Measurements from ENCODE around the gene TSPAN4. TPM values are rescaled to one million over a fixed set of nuclear protein-coding genes. Genes with fewer than 3 reads are reported as not detected.
A peak's percentile ranks its signal among the peaks of the same experiment; 100 is the strongest.

Gene TSPAN4
- total and polyA plus RNA-seq, 9 of the 15 experiments (the other 6 are each of a cell fraction or from before 2014, with no cell fraction given): 0.07 to 31.0 (median 15.7) TPM

GRCh38 chr11:859394-860131 is 16.9 kb downstream of the TSPAN4 start:
- no peak overlapping the region for H2AFZ ChIP-seq (ENCODE audit: low read depth, low read length)
- WGBS (ENCODE audit: insufficient coverage, low coverage, missing lambda C conversion rate): 31% methylated on average over 18 of the region's 31 CpGs
- in situ Hi-C loops (cut with MboI): no loop called here
- no peak overlapping the region for H3K4me3 ChIP-seq
- H4K20me1 ChIP-seq (replicated peaks; ENCODE audit: control insufficient read depth, insufficient read depth, low read length): peaks cover 20% of the 10 kb centered on the region
- peak overlapping the region in 1 of 2 experiments; percentile 84; a peak in 2 of 4 replicates for H3K9ac ChIP-seq (ENCODE audit: insufficient read depth in 1 of 2, low read depth in 2 of 2, low read length in 2 of 2)
- ChIA-PET POLR2A (interaction anchor here (0.7 to 1.8 kb wide), 7 partner anchors 15 to 892 kb away, joined by 3 to 13 read pairs (median 3); partner anchors contain the start of genes POLR2L and TSPAN4), CTCF (ENCODE audit: low intra/inter-chr PET ratio) (no interaction called here)
- peak; percentile 55 to 70 (median 60) for DNase-seq (ENCODE audit: extremely low read depth in 1 of 4, low spot score in 3 of 4)
- H3K4me1 ChIP-seq (replicated peaks in 1 of 2; ENCODE audit: control insufficient read depth in 2 of 2, insufficient read depth in 2 of 2, low read length in 2 of 2): peaks cover 14 to 95% of the 10 kb centered on the region in 2 experiments
- BruUV-seq (replicated peaks): no TSS peak
- TF ChIP-seq NFIC (IDR thresholded peaks at IDR 0.05) (peak; percentile 75), USF2 (CRISPR knock-in tag; IDR thresholded peaks at IDR 0.05) (peak; percentile 76), HNRNPLL (IDR thresholded peaks at IDR 0.05; ENCODE audit: low read depth, low read length, poor library complexity, severe bottlenecking) (peak; percentile 51), NRF1 (conservative IDR thresholded peaks at IDR 0.05 in 1 of 2, IDR thresholded peaks at IDR 0.05 in 1 of 2) (peak in 1 of 2 experiments; percentile 32; a peak in 1 of 4 replicates), POLR2G (IDR thresholded peaks at IDR 0.05; ENCODE audit: low read depth, low read length) (peak; percentile 62), STAG1 (CRISPR knock-in tag; IDR thresholded peaks at IDR 0.05; ENCODE audit: borderline replicate concordance) (0 out of 2 replicates have a peak, but pooled peaks have one; percentile 8), RUNX1 (IDR thresholded peaks at IDR 0.05; ENCODE audit: low read depth) (no peak), USF1 (CRISPR knock-in tag; IDR thresholded peaks at IDR 0.05) (peak; percentile 77), EGR1 (conservative IDR thresholded peaks at IDR 0.05) (peak; percentile 57), NFYB (IDR thresholded peaks at IDR 0.05; ENCODE audit: extremely low read depth, insufficient read length) (peak; percentile 69), ZNF778 (CRISPR knock-in tag; IDR thresholded peaks at IDR 0.05) (no peak), SMAD3 (CRISPR knock-in tag; conservative IDR thresholded peaks at IDR 0.05) (no peak)
- peak; percentile 53 for ATAC-seq
- no peak for FAIRE-seq
- no peaks in the 10 kb centered on the region for H3K36me3 ChIP-seq (ENCODE audit: control insufficient read depth, insufficient read depth, low read length)
- H3K27me3 ChIP-seq (ENCODE audit: control insufficient read depth in 2 of 2, insufficient read depth in 2 of 2, low read length in 2 of 2): no peaks in the 10 kb centered on the region
- no peak overlapping the region for H3K4me2 ChIP-seq (ENCODE audit: insufficient read depth, low read length)
- intact Hi-C loops (cut with micrococcal nuclease): no loop called here
- no peaks in the 10 kb centered on the region for H3K9me3 ChIP-seq (replicated peaks; ENCODE audit: control insufficient read depth, insufficient read depth, low read depth, low read length)
- H3K79me2 ChIP-seq (ENCODE audit: control insufficient read depth, insufficient read depth, low read length): no peaks in the 10 kb centered on the region
- peaks cover 5% of the 10 kb centered on the region for H3K9me1 ChIP-seq (ENCODE audit: control insufficient read depth, insufficient read depth, low read length)
- no peak overlapping the region for H3K27ac ChIP-seq (ENCODE audit: extremely low read depth, low read depth, low read length)

All from K562 (cell line).